Measurements from ENCODE around the gene MACIR. TPM values are rescaled to one million over a fixed set of nuclear protein-coding genes. Genes with fewer than 3 reads are reported as not detected.

Gene MACIR, protein sequence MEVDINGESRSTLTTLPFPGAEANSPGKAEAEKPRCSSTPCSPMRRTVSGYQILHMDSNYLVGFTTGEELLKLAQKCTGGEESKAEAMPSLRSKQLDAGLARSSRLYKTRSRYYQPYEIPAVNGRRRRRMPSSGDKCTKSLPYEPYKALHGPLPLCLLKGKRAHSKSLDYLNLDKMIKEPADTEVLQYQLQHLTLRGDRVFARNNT
- 8.0 and 10.3 TPM in 2 replicates for total RNA-seq

DNA sequence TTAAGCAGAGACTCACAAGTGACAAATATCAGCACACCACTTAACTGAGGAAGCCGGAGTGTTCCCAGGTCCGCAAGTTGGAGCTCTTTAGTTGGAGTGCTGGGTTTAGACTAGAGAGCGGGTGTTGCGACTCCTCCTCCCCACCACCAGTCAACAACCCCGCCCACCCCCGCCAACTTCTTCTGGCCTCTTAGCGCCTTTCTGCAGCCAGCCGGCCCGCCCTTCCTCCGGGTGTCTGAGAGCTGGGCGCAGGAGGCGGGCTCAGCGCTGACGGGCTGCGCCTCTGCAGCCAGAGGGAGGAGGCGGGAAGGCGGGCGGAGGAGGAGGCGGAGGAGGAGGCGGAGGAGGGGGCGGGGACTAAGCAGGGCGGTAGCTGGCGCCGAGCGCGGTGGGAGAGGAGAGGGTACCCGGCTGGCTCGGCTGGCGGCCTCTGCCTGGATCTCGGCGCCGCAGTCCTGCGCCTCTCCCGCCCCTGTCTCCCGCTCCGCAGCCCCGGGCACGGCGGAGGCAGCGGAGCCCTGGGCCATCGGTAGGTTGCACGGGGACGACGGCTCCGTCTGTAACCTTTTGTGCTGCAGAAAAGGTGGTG lies at the start of gene MACIR:
MACIR (plus strand) TSS at position 396 of the 589 bp plus-strand sequence. CDS start 17,157 bp downstream, outside the sequence.
- peak; percentile 97 for DNase-seq (ENCODE audit: insufficient read length, low spot score, missing footprints)
- Histone ChIP-seq H3K27ac (ENCODE audit: low read depth, low read length) (peak within 1 kb of the TSS; percentile 61), H3K36me3 (ENCODE audit: insufficient read depth, low read length) (no peaks in the 10 kb centered on the region), H3K4me2 (ENCODE audit: insufficient read depth, low read length) (peak within 1 kb of the TSS; percentile 82), H2AFZ (ENCODE audit: low read length) (peak within 1 kb of the TSS; percentile 69), H4K20me1 (ENCODE audit: insufficient read depth, low read length) (peaks cover 23% of the 10 kb centered on the region), H3K9me3 (ENCODE audit: low read depth, low read length) (no peaks in the 10 kb centered on the region), H3K4me1 (ENCODE audit: insufficient read depth, low read length) (peaks cover 24% of the 10 kb centered on the region), H3K79me2 (ENCODE audit: insufficient read depth, low read length) (peaks cover 49% of the 10 kb centered on the region), H3K27me3 (ENCODE audit: insufficient read depth, low read length) (no peaks in the 10 kb centered on the region), H3K4me3 (ENCODE audit: insufficient read depth, low read length) (peak within 1 kb of the TSS; percentile 92)
- TF ChIP-seq, protein P1, sequence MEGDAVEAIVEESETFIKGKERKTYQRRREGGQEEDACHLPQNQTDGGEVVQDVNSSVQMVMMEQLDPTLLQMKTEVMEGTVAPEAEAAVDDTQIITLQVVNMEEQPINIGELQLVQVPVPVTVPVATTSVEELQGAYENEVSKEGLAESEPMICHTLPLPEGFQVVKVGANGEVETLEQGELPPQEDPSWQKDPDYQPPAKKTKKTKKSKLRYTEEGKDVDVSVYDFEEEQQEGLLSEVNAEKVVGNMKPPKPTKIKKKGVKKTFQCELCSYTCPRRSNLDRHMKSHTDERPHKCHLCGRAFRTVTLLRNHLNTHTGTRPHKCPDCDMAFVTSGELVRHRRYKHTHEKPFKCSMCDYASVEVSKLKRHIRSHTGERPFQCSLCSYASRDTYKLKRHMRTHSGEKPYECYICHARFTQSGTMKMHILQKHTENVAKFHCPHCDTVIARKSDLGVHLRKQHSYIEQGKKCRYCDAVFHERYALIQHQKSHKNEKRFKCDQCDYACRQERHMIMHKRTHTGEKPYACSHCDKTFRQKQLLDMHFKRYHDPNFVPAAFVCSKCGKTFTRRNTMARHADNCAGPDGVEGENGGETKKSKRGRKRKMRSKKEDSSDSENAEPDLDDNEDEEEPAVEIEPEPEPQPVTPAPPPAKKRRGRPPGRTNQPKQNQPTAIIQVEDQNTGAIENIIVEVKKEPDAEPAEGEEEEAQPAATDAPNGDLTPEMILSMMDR (IDR thresholded peaks at IDR 0.05; ENCODE audit: extremely low read depth, low read depth, low read length): no peak

DNA sequence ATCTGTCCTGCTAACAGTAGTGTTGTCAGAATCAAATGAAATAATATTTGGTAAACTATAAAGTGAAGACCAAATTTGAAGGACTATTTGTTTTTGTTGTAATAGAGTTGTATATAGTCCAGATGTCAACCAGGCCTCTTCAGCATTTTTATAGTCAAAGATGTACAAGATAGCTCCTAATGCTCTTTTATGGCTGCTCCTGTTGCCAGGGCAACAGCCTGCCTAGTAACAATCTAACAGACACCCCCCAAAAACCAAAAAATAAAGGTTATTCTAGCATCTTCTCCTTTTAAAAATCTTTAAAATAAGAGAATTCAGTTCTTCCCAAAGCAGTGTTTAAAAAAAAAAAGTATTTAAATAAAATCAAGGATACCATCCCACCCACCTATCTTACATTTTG lies 49.5 kb upstream of the MACIR start:
- Histone ChIP-seq H3K79me2 (ENCODE audit: insufficient read depth, low read length) (no peaks in the 10 kb centered on the region), H3K4me2 (ENCODE audit: insufficient read depth, low read length) (no peak overlapping the region), H3K27ac (ENCODE audit: low read depth, low read length) (no peak overlapping the region), H3K27me3 (ENCODE audit: insufficient read depth, low read length) (no peaks in the 10 kb centered on the region), H3K9me3 (ENCODE audit: low read depth, low read length) (no peaks in the 10 kb centered on the region), H2AFZ (ENCODE audit: low read length) (no peak overlapping the region), H3K36me3 (ENCODE audit: insufficient read depth, low read length) (no peaks in the 10 kb centered on the region), H3K4me3 (ENCODE audit: insufficient read depth, low read length) (no peak overlapping the region), H4K20me1 (ENCODE audit: insufficient read depth, low read length) (no peaks in the 10 kb centered on the region), H3K4me1 (ENCODE audit: insufficient read depth, low read length) (peaks cover 4% of the 10 kb centered on the region)
- DNase-seq (ENCODE audit: insufficient read length, low spot score, missing footprints): no peak
- TF ChIP-seq, protein P1 (IDR thresholded peaks at IDR 0.05; ENCODE audit: extremely low read depth, low read depth, low read length): no peak

DNA sequence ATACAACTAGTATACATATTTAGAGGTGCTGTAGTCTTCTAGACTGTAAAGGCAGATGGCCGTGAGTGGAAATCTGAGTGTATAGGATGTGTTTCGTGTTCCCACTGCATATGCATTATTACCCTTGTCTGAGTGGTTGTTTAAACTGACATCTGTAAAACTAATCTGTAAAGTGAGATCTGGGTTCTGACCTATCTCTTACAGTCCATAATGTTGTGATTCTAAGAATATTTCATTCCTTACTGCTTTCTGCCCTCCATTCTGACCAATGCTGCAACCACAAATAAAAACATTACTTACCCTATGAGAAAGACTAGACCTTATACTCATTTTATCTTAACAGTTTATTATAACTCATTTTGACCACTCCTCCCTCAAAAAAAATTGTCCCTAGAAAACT lies 47.6 kb upstream of the MACIR start:
- Histone ChIP-seq H3K4me2 (ENCODE audit: insufficient read depth, low read length) (no peak overlapping the region), H4K20me1 (ENCODE audit: insufficient read depth, low read length) (no peaks in the 10 kb centered on the region), H3K4me1 (ENCODE audit: insufficient read depth, low read length) (peaks cover 4% of the 10 kb centered on the region), H3K4me3 (ENCODE audit: insufficient read depth, low read length) (no peak overlapping the region), H2AFZ (ENCODE audit: low read length) (no peak overlapping the region), H3K9me3 (ENCODE audit: low read depth, low read length) (no peaks in the 10 kb centered on the region), H3K36me3 (ENCODE audit: insufficient read depth, low read length) (no peaks in the 10 kb centered on the region), H3K27ac (ENCODE audit: low read depth, low read length) (no peak overlapping the region), H3K27me3 (ENCODE audit: insufficient read depth, low read length) (no peaks in the 10 kb centered on the region), H3K79me2 (ENCODE audit: insufficient read depth, low read length) (no peaks in the 10 kb centered on the region)
- TF ChIP-seq, protein P1 (IDR thresholded peaks at IDR 0.05; ENCODE audit: extremely low read depth, low read depth, low read length): no peak
- no peak for DNase-seq (ENCODE audit: insufficient read length, low spot score, missing footprints)
